Measurements from ENCODE around the gene PGAM4.

DNA sequence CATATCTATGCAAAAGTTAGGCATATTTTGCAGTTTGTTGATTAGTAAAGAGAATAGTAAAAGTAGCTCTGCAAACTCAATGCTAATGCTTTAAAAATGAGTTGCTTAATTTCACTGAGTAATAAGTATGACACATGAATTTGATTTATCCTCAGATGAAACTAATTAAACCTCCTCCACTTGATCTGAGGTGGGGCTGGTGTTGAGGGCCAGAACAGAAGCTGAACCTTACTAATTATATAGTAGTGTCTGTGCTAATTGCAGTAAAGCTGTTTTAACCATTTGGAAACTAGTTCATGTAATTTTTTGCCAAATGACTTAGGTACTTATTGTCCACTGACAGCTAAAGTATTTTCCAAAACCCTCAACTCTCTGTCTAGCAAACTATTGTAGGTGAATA, 7.7 kb upstream of the PGAM4 start:
- TF ChIP-seq, protein P1, sequence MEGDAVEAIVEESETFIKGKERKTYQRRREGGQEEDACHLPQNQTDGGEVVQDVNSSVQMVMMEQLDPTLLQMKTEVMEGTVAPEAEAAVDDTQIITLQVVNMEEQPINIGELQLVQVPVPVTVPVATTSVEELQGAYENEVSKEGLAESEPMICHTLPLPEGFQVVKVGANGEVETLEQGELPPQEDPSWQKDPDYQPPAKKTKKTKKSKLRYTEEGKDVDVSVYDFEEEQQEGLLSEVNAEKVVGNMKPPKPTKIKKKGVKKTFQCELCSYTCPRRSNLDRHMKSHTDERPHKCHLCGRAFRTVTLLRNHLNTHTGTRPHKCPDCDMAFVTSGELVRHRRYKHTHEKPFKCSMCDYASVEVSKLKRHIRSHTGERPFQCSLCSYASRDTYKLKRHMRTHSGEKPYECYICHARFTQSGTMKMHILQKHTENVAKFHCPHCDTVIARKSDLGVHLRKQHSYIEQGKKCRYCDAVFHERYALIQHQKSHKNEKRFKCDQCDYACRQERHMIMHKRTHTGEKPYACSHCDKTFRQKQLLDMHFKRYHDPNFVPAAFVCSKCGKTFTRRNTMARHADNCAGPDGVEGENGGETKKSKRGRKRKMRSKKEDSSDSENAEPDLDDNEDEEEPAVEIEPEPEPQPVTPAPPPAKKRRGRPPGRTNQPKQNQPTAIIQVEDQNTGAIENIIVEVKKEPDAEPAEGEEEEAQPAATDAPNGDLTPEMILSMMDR (IDR thresholded peaks at IDR 0.05) = no peak
- TF ChIP-seq POLR2A (IDR thresholded peaks at IDR 0.05) = no peak
